Transverse colon (tissue), 4 donors: ENCODE results near the gene ALK. TPM values are rescaled to one million over a fixed set of nuclear protein-coding genes. Genes with fewer than 3 reads are reported as not detected.

Experiments
- DNase-seq: peaks from one replicate; pipeline ENCODE4 v3.0.0-alpha.2; 2019
- H3K27ac ChIP-seq, 4 donors: fragments of 200-600 bp; sonication (generic); 2 replicates each; pipeline ENCODE4 v1.5.1; 2016 to 2018; ENCODE audit warnings: inconsistent platforms in 4 of 4
- H3K27me3 ChIP-seq: fragments of 200-600 bp; sonication (generic); 2 replicates; pipeline ENCODE4 v1.5.1; 2017; ENCODE audit warnings: inconsistent platforms
- H3K36me3 ChIP-seq, 4 donors: fragments of 200-600 bp; sonication (generic); 2 replicates each; pipeline ENCODE4 v1.5.1; 2017 to 2019; ENCODE audit warnings: inconsistent platforms in 4 of 4
- H3K4me1 ChIP-seq, 4 donors: fragments of 200-600 bp; sonication (generic); 2 replicates each; pipeline ENCODE4 v1.5.1; 2017 to 2020; ENCODE audit warnings: inconsistent platforms in 4 of 4
- H3K4me3 ChIP-seq, 4 donors: fragments of 200-600 bp; sonication (generic); 1 replicate in 1 of 4; 2 replicates in 3 of 4; pipeline versions ENCODE4 v1.5.1 to v1.6.1; 2017 to 2019; ENCODE audit warnings: inconsistent platforms in 4 of 4
- H3K9me3 ChIP-seq, 2 donors: fragments of 200-600 bp; sonication (generic); 2 replicates each; pipeline ENCODE4 v1.5.1; 2017 to 2019; ENCODE audit warnings: inconsistent platforms in 2 of 2
- EP300 ChIP-seq: sonication (generic); formaldehyde crosslinking; IDR thresholded peaks from one replicate; pipeline ENCODE4 v1.6.1; 2017; ENCODE audit warnings: antibody characterized with exemption, low read depth
- POLR2A ChIP-seq: fragments of 450-650 bp; IDR thresholded peaks from one replicate; pipeline ENCODE4 v1.6.1; 2016; ENCODE audit warnings: antibody characterized with exemption, mild to moderate bottlenecking, moderate library complexity
- POLR2AphosphoS5 ChIP-seq, 3 donors: sonication (generic); formaldehyde crosslinking; IDR thresholded peaks; one replicate each; pipeline ENCODE4 v1.6.1; 2016; ENCODE audit warnings: antibody characterized with exemption in 3 of 3
- WGBS, 2 donors: methylation state at CpG; one replicate each; pipeline ENCODE4 v1.1.5; 2018; ENCODE audit warnings: low coverage in 1 of 2; 5-methylcytosine and 5-hydroxymethylcytosine counted together
- in situ Hi-C, 4 donors: fragments of 200-750 bp; cut with MboI; loops; one replicate each; pipeline versions ENCODE4 v1.15.0 to v1.15.1; 2017; ENCODE audit warnings: low sequenced_read_pairs in 3 of 4, low pct_ligation_motif_present in 1 of 4, low pct_unique_long_range_greater_than_20kb in 1 of 4
- intact Hi-C: fragments of 100-400 bp; cut with DNase I; formaldehyde crosslinking; loops from one replicate; pipeline ENCODE4 v1.15.1; 2023; ENCODE audit warnings: low total_unique reads
- total RNA-seq, 4 donors: library from RNA; depleted of rRNA; stranded (reverse); fragments of >200 nt; gene quantifications; one replicate each; pipeline ENCODE4 v1.1.0, GENCODE V29; 2016
- TF ChIP-seq, protein P1 (sequence below), 5 experiments: fragments of 200-600 bp in 3 of 5; fragments of 450-650 bp in 2 of 5; sonication (generic) in 3 of 5; IDR thresholded peaks; 1 replicate in 2 of 5; 2 replicates in 3 of 5; pipeline ENCODE4 v1.5.1; 2016 to 2017; ENCODE audit warnings: antibody characterized with exemption in 5 of 5, inconsistent platforms in 3 of 5, mild to moderate bottlenecking in 2 of 5, moderate library complexity in 1 of 5

The ALK gene
- total RNA-seq, 4 donors from 2014 or later: 0.32 to 0.82 TPM; not detected in 2

DNA sequence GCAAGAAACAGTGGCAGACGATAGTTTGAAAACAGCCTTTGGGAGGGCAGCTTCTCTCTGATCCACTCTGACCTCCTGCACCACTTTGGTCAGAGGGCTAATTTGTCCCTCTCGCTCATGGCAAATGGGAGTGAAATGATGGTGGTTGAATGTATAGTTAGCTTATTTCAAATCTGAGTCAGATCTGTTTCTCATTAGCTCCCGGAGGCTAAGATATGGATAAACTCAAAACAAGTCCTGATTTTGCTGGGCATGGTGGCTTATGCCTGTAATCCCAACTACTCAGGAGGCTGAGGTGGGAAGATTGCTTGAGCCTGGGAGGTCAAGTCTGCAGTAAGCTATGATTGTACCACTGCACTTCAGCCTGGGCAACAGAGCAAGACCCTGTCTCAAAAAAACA, 145.0 kb downstream of the ALK start:
- H3K36me3 ChIP-seq: no peaks in the 10 kb centered on the region
- no peak for TF ChIP-seq POLR2A
- TF ChIP-seq EP300: no peak
- TF ChIP-seq POLR2AphosphoS5 (IDR thresholded peaks at IDR 0.05): no peak
- TF ChIP-seq, protein P1, sequence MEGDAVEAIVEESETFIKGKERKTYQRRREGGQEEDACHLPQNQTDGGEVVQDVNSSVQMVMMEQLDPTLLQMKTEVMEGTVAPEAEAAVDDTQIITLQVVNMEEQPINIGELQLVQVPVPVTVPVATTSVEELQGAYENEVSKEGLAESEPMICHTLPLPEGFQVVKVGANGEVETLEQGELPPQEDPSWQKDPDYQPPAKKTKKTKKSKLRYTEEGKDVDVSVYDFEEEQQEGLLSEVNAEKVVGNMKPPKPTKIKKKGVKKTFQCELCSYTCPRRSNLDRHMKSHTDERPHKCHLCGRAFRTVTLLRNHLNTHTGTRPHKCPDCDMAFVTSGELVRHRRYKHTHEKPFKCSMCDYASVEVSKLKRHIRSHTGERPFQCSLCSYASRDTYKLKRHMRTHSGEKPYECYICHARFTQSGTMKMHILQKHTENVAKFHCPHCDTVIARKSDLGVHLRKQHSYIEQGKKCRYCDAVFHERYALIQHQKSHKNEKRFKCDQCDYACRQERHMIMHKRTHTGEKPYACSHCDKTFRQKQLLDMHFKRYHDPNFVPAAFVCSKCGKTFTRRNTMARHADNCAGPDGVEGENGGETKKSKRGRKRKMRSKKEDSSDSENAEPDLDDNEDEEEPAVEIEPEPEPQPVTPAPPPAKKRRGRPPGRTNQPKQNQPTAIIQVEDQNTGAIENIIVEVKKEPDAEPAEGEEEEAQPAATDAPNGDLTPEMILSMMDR (IDR thresholded peaks at IDR 0.05): no peak
- 80% methylated on average over 3 of the region's 3 CpGs; no CpG with 5 or more reads in 1 of the 2 donors for WGBS, 2 donors
- intact Hi-C loops (no loop called here), in situ Hi-C loops (no loop called here)
- H3K9me3 ChIP-seq: no peaks in the 10 kb centered on the region
- H3K4me1 ChIP-seq: no peaks in the 10 kb centered on the region
- no peaks in the 10 kb centered on the region for H3K27me3 ChIP-seq
- H3K27ac ChIP-seq: no peak overlapping the region
- no peak overlapping the region for H3K4me3 ChIP-seq
- DNase-seq: no peak

GRCh38 chr2:29775937-29776336, 145.4 kb downstream of the ALK start:
- intact Hi-C loops (no loop called here), in situ Hi-C loops (no loop called here)
- TF ChIP-seq POLR2AphosphoS5 (IDR thresholded peaks at IDR 0.05) (no peak), POLR2A (no peak), EP300 (no peak)
- TF ChIP-seq, protein P1 (IDR thresholded peaks at IDR 0.05): no peak
- DNase-seq: no peak
- Histone ChIP-seq H3K4me1 (no peaks in the 10 kb centered on the region), H3K4me3 (no peak overlapping the region), H3K36me3 (no peaks in the 10 kb centered on the region), H3K27me3 (no peaks in the 10 kb centered on the region), H3K27ac (no peak overlapping the region), H3K9me3 (no peaks in the 10 kb centered on the region)
- WGBS, 2 donors: 78 to 88% methylated on average over 1 of the region's 1 CpG

- no peaks in the 10 kb centered on the region for H3K27me3 ChIP-seq
- WGBS, 2 donors: 93 to 96% methylated on average over 3 to 6 of the region's 6 CpGs
- no peak for DNase-seq
- H3K4me1 ChIP-seq: no peaks in the 10 kb centered on the region
- TF ChIP-seq EP300 (no peak), POLR2A (no peak), POLR2AphosphoS5 (IDR thresholded peaks at IDR 0.05) (no peak)
- TF ChIP-seq, protein P1 (IDR thresholded peaks at IDR 0.05): no peak
- in situ Hi-C loops (no loop called here), intact Hi-C loops (no loop called here)
- no peaks in the 10 kb centered on the region for H3K9me3 ChIP-seq
- H3K27ac ChIP-seq: no peak overlapping the region
- H3K4me3 ChIP-seq: no peak overlapping the region
- no peaks in the 10 kb centered on the region for H3K36me3 ChIP-seq
Measured at GRCh38 chr2:29774624-29775023, 146.8 kb downstream of the ALK start.

GRCh38 chr2:29770846-29771245, 150.5 kb downstream of the ALK start:
- Histone ChIP-seq H3K27me3 (no peaks in the 10 kb centered on the region), H3K27ac (no peak overlapping the region), H3K9me3 (no peaks in the 10 kb centered on the region), H3K36me3 (no peaks in the 10 kb centered on the region), H3K4me3 (no peak overlapping the region), H3K4me1 (no peaks in the 10 kb centered on the region)
- no peak for DNase-seq
- WGBS, 2 donors: 77 to 82% methylated on average over 3 of the region's 3 CpGs
- in situ Hi-C loops: no loop called here
- intact Hi-C loops: no loop called here
- TF ChIP-seq EP300: no peak
- no peak for TF ChIP-seq POLR2A
- no peak for TF ChIP-seq POLR2AphosphoS5 (IDR thresholded peaks at IDR 0.05)
- TF ChIP-seq, protein P1 (IDR thresholded peaks at IDR 0.05): no peak
